NOMO-1 treated with dmso at 0.1 percent for 144 hours (cell line): ENCODE measurements around the gene AHCY.
A peak's percentile ranks its signal among the peaks of the same experiment; 100 is the strongest.
"Not testable (repeated sequence)": the region's sequence is repeated elsewhere in the genome, so short reads cannot be mapped to it uniquely, and the experiment has no call there.

Experiments used
- DNase-seq: peaks from one replicate; lab custom pipeline; 2025; ENCODE audit not compliant: unreplicated experiment; lab: John Stamatoyannopoulos, UW

AHCY gene

GRCh38 chr20:34302723-34303533, at the start of gene AHCY:
AHCY (minus strand) TSS chr20:34303355; CDS start chr20:34303270, 85 bp downstream.
- DNase-seq: peak; percentile 92

GRCh38 chr20:34350095-34350494, 46.9 kb upstream of the AHCY start:
- DNase-seq: no peak

- no peak for DNase-seq
Measured at GRCh38 chr20:34347571-34347970, 44.4 kb upstream of the AHCY start.

- DNase-seq: not testable (repeated sequence)
Measured at GRCh38 chr20:34346533-34346865, 43.3 kb upstream of the AHCY start.

- DNase-seq: not testable (repeated sequence)
Measured at GRCh38 chr20:34345839-34346532, 42.8 kb upstream of the AHCY start.

- DNase-seq: no peak
Measured at GRCh38 chr20:34345402-34345736, 42.2 kb upstream of the AHCY start.

- no peak for DNase-seq
Measured at GRCh38 chr20:34344238-34344637, 41.1 kb upstream of the AHCY start.

GRCh38 chr20:34343458-34344211, 40.5 kb upstream of the AHCY start:
- DNase-seq: no peak

DNA sequence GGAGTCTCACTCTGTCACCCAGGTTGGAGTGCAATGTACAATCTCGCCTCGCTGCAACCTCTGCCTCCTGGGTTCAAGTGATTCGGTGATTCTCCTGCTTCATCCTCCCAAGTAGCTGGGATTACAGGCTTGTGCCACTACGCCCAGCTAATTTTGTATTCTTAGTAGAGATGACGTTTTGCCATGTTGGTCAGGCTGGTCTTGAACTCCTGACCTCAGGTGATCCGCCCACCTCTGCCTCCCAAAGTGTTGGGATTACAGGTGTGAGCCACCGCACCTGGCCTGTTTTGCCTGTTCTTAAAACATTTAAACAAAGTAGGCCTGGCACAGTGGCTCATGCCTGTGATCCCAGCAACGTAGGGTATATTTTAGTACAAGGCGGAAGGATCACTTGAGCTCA, 38.0 kb upstream of the AHCY start:
- DNase-seq: not testable (repeated sequence)

GRCh38 chr20:34340726-34341125, 37.6 kb upstream of the AHCY start:
- not testable (repeated sequence) for DNase-seq

DNA sequence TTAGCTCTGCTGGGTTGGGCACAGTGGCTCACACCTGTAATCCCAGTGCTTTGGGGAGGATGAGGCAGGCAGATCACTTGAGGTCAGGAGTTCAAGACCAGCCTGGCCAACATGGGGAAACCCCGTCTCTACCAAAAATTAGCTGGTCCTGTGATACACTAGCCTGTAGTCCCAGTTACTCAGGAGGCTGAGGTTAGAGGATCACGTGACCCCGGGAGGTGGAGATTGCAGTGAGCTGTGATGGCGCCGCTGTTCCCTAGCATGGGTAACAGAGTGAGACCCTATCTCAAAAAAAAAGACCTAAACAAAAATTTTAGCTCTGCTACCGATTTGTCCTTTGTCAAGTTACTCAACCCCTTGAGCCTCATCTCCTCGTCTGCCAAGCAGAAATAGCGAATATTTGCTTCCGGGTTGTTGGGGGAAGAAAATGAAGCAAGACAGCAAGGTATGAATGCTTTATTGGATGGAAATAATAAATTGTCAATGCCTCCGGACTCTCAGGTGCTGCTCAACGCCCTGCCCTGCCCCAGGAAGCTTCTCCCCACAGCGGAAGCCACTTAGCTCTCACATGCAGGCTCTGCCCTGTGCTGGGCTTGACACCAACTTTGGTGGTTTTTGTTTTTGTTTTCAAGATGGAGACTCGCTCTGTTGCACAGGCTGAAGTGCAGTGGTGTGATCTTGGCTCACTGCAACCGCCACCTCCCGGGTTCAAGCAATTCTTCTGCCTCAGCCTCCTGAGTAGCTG, 35.0 kb upstream of the AHCY start:
- no peak for DNase-seq

GRCh38 chr20:34337544-34337943, 34.4 kb upstream of the AHCY start:
- no peak for DNase-seq

- no peak for DNase-seq
Measured at GRCh38 chr20:34334654-34335407, 31.7 kb upstream of the AHCY start.

GRCh38 chr20:34333786-34334185, 30.6 kb upstream of the AHCY start:
- DNase-seq: no peak

- no peak for DNase-seq
Measured at GRCh38 chr20:34332262-34332920, 29.2 kb upstream of the AHCY start.

- DNase-seq: no peak
Measured at GRCh38 chr20:34331838-34332237, 28.7 kb upstream of the AHCY start.

- DNase-seq: not testable (repeated sequence)
Measured at GRCh38 chr20:34330861-34331544, 27.8 kb upstream of the AHCY start.

DNA sequence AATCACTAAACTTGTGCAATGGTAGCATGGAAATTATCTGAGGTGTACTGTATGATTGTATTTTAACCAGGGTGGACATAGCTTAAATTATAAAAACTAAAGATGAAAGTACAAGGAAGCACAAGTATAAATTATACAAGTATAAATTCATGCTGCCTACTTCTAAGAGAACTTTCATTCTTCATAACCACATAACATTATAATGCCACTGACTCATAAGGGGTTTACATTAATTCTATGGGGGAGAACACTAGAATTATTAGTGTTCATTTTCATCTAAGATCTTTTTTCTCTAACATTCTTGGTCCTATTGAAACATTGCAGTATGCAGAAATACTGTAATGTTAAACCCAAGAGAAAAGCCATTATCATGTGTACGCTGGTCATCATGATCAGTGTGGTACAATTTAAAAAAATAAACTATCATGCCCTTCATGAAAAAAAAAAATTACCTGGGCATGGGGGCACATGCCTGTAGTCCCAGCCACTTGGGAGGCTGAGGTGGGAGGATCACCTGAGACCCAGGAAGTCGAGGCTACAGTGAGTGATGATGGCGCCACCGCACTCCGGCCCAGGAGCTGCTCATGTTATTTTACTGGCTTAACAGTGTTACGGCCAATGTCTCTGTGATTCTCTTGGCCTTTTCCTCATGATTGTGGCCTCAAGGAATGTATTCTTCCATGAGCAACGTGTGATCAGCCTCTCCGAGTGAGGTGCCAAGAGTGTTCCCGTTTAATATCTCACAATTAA, 25.9 kb upstream of the AHCY start:
- no peak for DNase-seq

DNA sequence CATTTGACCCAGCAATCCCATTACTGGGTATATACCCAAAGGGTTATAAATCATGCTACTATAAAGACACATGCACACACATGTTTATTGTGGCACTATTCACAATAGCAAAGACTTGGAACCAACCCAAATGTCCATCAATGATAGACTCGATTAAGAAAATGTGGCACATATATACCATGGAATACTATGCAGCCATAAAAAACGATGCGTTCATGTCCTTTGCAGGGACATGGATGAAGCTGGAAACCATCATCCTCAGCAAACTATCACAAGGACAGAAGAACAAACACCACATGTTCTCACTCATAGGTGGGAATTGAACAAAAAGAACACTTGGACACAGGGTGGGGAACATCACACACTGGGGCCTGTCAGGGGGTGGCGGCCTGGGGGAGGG, 25.1 kb upstream of the AHCY start:
- not testable (repeated sequence) for DNase-seq
